HUES6 (cell line): ENCODE results near the gene EOLA2.
"Not testable (repeated sequence)": the region's sequence is repeated elsewhere in the genome, so short reads cannot be mapped to it uniquely, and the experiment has no call there.

Experiments
- H3K27ac ChIP-seq: 2 replicates; pipeline ENCODE4 v1.7.0; 2013; ENCODE audit warnings: low read depth, mild to moderate bottlenecking, low read length, inconsistent platforms
- H3K27me3 ChIP-seq: 2 replicates; pipeline ENCODE4 v1.6.1; 2013; ENCODE audit warnings: low read length; ENCODE audit not compliant: control insufficient read depth, insufficient read depth
- H3K36me3 ChIP-seq: 2 replicates; pipeline ENCODE4 v1.6.1; 2013; ENCODE audit warnings: low read length; ENCODE audit not compliant: control insufficient read depth, insufficient read depth
- H3K4me1 ChIP-seq: 2 replicates; pipeline ENCODE4 v1.6.1; 2013; ENCODE audit warnings: low read length; ENCODE audit not compliant: control insufficient read depth, insufficient read depth
- H3K4me3 ChIP-seq: 2 replicates; pipeline ENCODE4 v1.5.1; 2013; ENCODE audit warnings: low read depth, low read length
- H3K9ac ChIP-seq: one replicate; pipeline ENCODE4 v1.6.1; 2013; ENCODE audit warnings: mild to moderate bottlenecking, low read length
- H3K9me3 ChIP-seq: 2 replicates; pipeline ENCODE4 v1.6.1; 2013; ENCODE audit warnings: low read depth, low read length; ENCODE audit not compliant: control insufficient read depth, insufficient read depth

Gene EOLA2

GRCh38 chrX:149909324-149910177 is 28.7 kb downstream of the EOLA2 start:
- peaks cover 3% of the 10 kb centered on the region for H3K4me1 ChIP-seq
- H3K27me3 ChIP-seq = no peaks in the 10 kb centered on the region
- no peaks in the 10 kb centered on the region for H3K9me3 ChIP-seq
- H3K4me3 ChIP-seq = no peak overlapping the region
- H3K36me3 ChIP-seq = no peaks in the 10 kb centered on the region
- H3K27ac ChIP-seq = no peak overlapping the region
- H3K9ac ChIP-seq = no peak overlapping the region

DNA sequence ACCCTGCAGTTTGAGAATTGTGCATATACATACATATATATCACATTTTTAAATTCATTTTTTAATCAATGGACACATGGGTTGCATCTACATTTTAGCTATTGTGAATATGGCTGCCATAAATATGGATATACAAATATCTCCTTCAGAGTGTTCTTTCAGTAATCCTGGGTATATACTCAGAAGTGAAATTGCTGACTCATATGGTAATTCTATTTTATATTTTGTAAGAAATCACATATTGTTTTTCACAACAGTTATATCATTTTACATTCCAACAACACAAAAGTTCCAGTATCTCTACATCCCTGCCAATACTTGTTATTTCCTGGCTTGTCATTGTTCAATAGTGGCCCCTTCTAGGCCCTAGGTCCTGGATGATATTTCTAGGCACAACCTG is 29.6 kb downstream of the EOLA2 start:
- Histone ChIP-seq H3K4me3 (no peak overlapping the region), H3K27me3 (no peaks in the 10 kb centered on the region), H3K9ac (no peak overlapping the region), H3K9me3 (no peaks in the 10 kb centered on the region), H3K27ac (no peak overlapping the region), H3K4me1 (peaks cover 7% of the 10 kb centered on the region), H3K36me3 (no peaks in the 10 kb centered on the region)

DNA sequence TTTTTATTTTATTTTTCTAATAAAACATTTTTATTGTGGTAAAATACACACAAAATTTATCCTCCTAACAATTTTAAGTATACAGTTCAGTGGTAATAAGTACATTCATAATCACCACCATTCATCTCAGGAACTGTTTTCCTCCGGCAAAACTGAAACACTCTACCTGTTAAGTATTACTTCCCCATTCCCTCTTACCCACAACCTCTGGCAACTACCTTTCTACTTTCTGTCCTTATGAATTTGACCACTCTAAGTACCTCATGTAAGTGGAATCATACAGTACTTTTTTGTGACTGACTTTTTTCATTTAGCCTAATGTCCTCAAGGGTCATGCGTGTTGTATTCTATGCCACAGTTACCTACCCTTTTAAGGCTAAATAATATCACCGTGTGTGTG is 30.0 kb downstream of the EOLA2 start:
- no peaks in the 10 kb centered on the region for H3K27me3 ChIP-seq
- H3K9me3 ChIP-seq = no peaks in the 10 kb centered on the region
- no peaks in the 10 kb centered on the region for H3K36me3 ChIP-seq
- no peak overlapping the region for H3K4me3 ChIP-seq
- H3K4me1 ChIP-seq = peaks cover 7% of the 10 kb centered on the region
- no peak overlapping the region for H3K27ac ChIP-seq
- no peak overlapping the region for H3K9ac ChIP-seq

GRCh38 chrX:149903889-149904748 is 34.2 kb downstream of the EOLA2 start:
- no peak overlapping the region for H3K9ac ChIP-seq
- peaks cover 4% of the 10 kb centered on the region for H3K9me3 ChIP-seq
- H3K36me3 ChIP-seq = no peaks in the 10 kb centered on the region
- H3K27ac ChIP-seq = no peak overlapping the region
- no peaks in the 10 kb centered on the region for H3K27me3 ChIP-seq
- peak overlapping the region; percentile 32; the same call in 1 of the 2 replicates for H3K4me3 ChIP-seq
- H3K4me1 ChIP-seq = peaks cover 7% of the 10 kb centered on the region

- Histone ChIP-seq H3K36me3 (no peaks in the 10 kb centered on the region), H3K4me1 (peaks cover 7% of the 10 kb centered on the region; the same call in 1 of the 2 replicates), H3K27ac (no peak overlapping the region), H3K9ac (no peak overlapping the region), H3K4me3 (no peak overlapping the region), H3K27me3 (no peaks in the 10 kb centered on the region), H3K9me3 (peaks cover 16% of the 10 kb centered on the region)
These were observed 39.7 kb downstream of the EOLA2 start for GRCh38 chrX:149898554-149898953.

- not testable (repeated sequence) for H3K4me1 ChIP-seq, H3K4me3 ChIP-seq, H3K9ac ChIP-seq, H3K9me3 ChIP-seq, H3K27me3 ChIP-seq, H3K36me3 ChIP-seq, H3K27ac ChIP-seq
These were observed 47.5 kb downstream of the EOLA2 start for GRCh38 chrX:149890828-149891227.
